Activated T-cell treated with anti-CD3 and anti-CD28 coated beads, Interleukin-2, amount 50 U/mL, for 1 hour (primary cell): ENCODE results near the gene ZNG1A.
A peak's percentile ranks its signal among the peaks of the same experiment; 100 is the strongest.
"Not testable (repeated sequence)": the region's sequence is repeated elsewhere in the genome, so short reads cannot be mapped to it uniquely, and the experiment has no call there.

ENCODE experiments used
- DNase-seq: peaks from one replicate; pipeline ENCODE4 v3.0.0-alpha.2; 2020

ZNG1A gene

DNA sequence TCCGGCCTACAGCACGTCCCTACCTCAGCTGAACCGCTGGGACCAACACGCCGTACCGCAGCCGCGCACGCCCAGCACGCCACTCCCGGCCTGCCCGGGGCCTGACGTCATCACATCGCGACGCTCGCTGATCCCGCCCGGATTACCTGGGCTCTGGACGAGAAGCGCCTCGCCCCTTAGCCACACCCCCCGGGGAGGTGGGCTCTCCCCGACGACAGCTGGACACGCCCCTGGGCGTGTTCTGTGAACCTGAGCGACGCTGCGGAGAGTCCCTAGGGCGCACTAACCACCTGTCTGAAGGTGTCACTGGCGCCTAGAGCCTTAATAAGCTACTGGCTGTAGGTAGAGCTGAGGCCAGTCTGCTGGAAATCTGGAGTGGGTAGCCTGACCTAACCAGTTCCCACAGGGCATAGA lies at the start of gene ZNG1A:
Gene ZNG1A, minus strand, starts transcription at position 87 of the 414 bp plus-strand sequence. CDS start 87 bp downstream, outside the sequence.
- peak; percentile 81 for DNase-seq

DNA sequence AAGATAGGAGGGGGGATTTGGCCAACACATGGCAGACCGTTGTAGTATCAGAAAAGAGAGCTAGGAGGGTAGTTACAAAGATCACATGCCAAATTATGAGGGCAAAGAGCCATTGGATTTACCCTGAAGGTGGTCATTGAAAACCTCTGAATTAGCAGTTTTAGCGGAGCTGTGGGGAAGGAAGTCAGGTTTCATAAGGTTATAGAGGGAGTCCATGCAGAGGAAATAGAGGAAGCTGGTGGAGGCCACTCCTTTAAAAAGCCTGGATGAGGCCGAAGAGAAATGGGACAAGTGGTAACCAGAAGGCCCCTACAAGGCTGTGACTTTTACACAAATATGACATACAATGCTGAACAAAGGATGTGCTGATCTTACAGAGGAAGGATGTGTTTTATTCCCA lies 49.0 kb upstream of the ZNG1A start:
- DNase-seq = no peak

DNA sequence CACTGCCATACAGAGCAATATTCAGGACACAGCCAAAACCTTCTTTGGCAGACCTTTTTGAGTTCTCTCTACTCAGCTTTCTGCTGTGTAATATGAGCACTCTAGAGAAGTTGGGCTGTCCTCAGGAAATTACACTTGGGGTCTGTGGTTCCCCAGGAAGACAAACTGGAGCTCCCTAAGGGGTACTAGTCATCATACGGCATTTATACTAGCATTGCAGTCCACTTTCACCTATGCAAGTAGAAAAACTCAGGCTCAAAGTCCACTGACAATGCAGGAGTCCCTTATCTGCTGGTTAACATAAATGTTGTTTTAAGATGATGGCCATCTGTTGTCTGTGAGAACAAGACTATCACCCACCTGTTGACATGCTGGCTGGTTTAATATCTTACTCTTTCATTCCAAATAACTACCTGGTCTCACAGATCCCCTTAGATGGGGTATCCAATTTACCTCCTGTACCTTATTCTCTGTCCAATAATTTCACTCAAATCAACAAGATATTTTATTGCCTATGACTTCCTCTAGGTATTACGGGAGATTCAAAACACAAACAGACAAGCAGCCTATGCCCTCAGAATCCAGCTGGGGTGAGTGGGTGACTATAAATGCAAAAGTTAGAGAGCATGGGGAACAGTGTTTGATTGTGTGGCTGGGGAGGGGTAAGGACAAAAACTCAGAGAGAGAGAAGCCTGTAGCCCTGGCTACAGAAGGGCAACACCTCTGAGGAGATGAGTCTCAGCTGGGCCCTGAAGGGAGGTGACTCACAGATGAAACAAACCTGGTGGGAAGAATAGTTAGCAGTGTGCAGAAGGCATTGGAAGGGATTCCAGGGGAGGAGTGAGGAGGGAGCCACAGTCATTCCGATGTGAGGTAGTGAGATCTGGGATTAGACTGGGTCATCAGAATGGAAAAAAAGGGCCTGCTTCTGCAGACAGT lies 46.0 kb upstream of the ZNG1A start:
- DNase-seq = no peak

DNA sequence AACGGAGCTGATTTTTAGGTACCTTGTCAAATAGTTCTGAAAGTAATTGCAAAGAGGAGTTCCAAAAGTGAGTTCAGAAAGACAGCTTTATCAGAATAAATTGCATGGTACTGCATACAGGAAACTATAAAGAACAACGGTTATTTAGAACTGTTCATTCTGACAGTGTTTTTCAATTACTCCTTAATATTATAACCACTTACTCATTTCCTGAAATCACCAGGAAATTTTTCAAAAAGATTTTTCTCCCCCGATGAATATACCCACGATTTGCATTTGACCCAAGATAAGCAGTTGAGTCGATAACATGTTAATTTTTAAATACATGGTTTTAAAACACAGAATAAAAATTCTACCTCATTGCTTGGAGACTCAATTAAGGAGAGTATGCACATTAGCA lies 45.2 kb upstream of the ZNG1A start:
- DNase-seq = no peak

DNA sequence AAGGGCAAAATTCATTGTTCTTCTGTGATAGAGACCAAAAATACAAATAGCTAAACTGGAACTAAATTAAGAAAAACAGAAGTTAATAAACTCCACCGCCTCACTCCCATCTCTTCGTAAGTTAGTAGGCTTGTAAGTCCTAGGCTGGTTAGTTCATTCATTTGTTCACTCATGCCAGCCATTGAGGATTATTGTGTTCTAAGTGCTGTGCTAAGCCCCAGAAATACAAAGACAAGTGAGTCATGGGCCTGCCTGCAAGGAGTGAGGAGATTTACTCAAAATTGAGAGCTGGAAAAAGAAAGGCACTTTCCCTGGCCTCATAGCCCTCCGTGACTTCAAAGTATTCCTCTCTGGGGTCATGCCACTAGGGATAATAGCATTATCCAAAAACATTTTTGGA lies 44.3 kb upstream of the ZNG1A start:
- DNase-seq = no peak

DNA sequence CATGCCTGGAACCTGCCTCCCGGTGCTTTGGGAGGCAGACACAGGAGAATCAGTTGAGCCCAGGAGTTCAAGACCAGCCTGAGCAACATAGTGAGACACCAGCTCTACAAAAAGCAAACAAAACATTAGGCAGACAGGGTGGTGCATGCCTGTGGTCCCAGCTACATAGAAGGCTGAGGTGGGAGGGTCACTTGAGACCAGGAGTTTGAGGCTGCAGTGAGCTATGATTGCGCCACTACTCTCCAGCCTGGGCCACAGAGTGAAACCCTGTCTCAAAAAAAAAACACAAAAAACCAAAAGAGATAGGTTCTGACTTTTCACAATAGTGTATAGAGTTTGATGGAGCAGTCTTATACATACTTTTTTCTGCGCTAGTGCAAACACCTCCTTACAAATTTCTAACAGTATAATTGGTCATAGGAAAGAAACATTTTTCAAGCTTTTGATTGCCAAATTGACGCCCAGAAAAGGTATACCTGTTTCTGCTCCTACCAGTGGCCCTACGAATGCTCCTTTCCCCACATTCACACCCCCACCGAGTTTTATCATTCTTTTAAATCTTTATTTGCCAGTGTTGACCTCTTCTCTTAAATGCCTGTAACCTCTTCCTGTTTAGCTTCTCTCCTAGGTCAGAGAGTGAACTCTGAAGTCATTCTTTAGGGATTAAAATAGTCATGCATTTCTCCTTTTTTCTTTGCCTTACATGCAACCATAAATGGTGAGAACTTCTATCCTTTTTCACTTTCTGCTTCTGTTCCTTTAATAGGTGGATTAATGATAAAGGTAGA lies 43.3 kb upstream of the ZNG1A start:
- DNase-seq = no peak

DNA sequence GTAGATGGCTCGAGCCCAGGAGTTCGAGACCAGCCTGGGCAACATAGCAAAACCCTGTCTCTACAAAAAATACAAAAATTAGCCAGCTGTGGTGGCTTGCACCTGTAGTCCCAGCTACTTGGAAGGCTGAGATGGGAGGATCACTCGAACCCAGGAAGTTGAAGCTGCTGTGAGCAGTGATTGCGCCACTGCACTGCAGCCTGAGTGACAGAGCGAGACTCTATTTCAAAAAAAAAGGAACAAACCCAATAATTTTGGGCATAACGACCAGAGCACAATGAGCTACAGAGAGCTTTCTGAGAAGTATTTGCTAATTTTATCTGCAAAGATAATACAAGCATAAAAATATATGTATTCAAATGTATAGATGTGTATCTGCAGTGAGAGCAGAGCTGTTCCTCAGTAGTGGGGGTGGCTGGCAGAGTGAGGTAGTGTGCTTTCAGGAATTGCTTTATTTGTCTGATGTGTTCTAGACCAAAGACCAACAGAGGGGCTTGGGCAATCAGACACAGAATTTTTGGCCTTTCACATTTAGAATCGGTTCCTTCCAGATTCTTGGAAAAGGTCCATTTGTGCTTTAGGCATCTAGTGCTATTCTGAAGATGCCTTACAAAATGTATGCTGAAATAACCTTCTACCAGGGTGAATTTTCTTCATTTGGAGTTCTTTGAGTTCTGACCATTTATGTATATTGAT lies 41.0 kb upstream of the ZNG1A start:
- DNase-seq = no peak

DNA sequence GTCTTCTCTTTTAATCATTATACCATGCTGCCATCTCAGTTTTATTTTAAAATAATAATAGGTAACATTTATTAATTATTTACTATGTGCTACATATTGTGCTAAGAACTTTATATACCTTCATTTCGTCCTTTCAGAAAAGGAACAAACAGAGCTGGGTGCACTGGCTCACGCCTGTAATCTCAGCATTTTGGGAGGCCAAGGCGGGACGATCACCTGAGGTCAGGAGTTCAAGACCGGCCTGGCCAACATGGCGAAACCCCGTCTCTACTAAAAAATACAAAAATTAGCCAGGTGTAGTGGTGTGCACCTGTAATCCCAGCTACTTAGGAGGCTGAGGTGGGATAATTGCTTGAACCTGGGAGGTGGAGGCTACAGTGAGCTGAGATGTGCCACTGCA lies 40.2 kb upstream of the ZNG1A start:
- DNase-seq = not testable (repeated sequence)

DNA sequence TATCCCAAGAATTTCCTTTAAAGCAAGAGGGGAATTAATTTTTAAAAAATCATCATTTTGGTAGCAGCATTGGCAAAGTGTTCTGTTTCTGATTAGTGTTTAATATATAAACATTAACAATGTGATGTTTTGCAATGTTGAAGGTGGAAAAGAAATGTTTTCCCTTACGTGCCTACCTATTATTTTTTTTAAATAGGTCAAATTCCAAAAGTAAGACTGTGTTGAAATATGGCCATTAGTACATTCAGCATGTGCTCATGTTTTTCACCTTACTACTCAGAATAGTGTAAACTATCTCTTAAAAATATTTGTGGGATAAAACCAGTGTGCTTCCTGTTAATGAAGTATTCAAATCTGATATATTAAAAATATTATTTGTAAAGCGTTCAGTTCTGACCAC lies 39.1 kb upstream of the ZNG1A start:
- no peak for DNase-seq

DNA sequence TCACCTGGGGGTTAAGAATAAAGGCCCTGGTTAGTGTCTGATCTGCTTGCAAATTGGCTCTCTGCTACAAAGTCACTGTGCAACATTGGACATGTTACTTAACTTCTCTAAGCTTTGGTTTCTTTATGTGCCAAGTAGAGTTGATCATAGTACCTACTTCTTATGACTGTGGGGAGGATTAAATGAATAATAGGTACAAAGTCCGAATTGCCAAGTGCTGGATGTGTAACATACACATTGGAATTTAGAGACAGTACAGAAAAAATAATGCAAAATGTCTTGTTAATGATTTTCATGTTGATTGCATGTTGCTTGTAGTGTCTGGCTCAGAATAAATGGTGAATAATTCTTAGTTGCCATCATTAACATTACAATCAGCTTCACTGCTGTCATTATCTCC lies 38.0 kb upstream of the ZNG1A start:
- no peak for DNase-seq

DNA sequence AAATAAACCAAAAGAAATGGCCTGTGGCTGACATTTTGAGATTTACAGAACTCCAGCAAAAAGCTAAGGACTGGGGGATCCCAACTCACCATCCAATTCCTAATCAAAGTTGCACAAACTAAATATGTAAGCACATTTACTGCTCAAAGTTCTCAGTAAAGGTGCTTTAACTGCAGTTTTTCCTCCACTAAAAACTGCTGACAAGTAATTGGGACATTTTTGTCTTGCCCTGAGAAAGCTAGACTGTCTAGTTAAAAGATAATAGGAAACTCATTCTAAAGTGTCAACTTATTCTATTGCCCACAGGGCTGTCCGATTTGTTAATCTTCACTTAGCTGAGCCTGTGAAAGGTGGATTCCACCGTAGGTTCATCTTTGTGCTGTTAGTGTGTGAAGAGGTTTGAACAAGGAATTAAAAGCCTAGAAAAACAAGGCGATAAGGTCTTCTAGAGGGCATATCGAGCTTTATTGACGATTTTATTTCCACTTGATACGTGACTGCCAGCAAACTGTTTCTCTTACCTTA lies 36.8 kb upstream of the ZNG1A start:
- no peak for DNase-seq

DNA sequence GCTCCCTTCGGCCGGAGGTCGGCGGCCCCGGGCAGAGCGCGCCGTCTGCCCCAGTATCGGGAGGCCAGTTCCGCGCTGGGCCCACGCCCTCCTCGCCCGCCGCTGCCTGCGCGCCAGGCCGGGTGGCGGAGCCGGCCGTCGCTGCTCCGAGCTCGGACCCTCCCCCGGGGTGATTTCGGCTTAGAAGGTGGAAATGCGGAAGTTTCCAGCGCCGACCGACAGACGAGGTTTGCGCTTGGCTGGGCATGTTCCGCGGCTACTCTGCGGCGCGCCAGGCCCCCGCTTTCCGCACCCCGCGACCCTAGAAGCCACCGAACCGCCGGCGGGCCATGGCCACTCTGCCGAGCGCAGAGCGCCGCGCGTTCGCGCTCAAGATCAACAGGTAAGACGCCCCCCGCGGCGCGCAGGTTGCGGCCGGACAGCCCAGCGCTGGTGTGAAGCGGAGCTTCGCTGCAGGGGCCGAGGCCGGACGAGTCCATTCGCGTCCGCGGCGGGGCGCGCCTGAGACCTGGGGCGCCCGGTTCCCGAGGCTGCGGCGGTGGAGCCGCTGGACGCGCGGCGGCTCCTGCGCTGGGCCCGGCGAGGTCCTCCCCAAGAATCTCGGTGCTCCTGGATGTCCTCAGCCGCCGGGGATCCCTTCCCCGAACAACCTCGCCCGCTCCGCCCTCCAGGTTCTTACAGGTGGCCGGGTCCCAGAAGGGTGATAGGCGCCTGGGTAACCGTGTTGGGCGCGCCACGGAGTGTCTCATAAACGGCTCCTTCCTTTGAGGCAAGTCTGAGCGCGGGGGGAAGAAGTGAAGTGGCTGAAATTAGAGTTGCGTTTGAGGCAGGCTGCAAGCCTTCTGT lies 36.0 kb upstream of the ZNG1A start, which contains the start of gene DOCK8:
Gene DOCK8, plus strand, starts transcription at position 218 of the 846 bp plus-strand sequence. Its CDS starts 112 bp downstream, at position 330.
- DNase-seq = peak; percentile 70

DNA sequence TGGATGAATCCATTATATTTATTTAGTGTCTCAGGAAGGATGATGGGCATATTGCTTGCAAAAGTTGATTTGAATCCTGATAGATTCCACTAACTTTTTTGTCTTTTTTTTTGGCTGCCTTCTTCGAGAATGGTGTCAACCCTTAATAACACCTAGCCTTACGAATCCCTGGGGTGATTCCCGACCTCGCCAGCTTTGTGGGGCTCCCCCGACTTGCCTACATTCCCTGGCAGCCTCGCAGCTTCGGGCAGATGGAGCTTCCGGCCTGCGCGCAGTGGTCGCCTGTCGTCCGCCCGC lies 35.4 kb upstream of the ZNG1A start:
- no peak for DNase-seq

DNA sequence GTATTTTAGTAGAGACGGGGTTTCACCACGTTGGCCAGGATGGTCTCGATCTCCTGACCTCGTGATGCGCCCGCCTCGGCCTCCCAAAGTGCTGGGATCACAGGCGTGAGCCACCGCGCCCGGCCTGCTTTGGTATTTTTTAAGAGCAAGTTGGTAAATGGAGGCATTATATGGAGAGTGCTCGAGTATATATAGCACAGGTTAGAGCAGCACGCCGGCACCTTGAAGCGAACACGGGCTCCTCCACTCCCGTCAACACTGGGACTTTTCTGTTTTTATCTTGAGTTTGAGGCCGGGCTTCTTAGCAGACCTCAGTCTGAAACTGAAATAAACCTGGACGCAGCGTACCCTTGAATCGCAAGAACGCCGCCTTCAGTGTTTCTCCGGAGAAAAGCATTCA lies 35.0 kb upstream of the ZNG1A start:
- DNase-seq = not testable (repeated sequence)

DNA sequence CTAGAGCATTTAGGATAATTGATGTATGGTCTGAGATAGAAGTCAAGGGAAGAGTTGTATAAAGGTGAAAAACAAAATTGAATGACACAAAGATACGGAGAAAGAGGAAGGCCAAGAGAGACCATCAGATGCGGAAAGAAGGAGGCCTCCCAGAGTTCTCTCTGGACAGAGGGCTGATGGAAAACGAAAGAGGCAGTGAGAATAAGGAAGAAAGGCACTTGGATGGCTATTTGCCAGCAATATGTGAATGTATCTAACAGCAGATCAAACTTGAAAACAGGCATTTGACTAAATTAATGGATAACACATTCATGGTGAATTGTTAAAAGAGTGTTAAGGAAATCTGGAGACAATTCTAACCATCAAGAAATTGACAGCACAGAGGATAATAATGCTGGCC lies 33.4 kb upstream of the ZNG1A start:
- DNase-seq = no peak

DNA sequence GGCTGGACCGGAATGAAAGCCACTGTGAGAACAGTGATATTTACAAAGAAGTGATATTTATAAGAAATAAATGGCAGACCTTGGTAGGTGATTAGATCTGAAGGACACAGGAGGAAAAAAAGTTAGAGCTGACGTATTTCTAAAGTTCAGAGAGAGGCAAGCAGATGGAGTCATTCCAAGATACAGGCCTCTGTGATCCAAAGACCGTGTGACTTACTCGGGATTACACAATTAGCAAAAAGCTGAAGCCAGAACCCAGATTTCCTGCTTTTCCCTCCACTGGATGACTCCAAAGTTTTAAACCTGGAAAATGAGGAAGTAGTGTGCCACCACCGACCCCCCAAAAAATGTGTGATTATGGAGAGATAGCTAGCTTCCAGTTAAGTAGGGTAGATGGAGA lies 32.7 kb upstream of the ZNG1A start:
- DNase-seq = no peak

DNA sequence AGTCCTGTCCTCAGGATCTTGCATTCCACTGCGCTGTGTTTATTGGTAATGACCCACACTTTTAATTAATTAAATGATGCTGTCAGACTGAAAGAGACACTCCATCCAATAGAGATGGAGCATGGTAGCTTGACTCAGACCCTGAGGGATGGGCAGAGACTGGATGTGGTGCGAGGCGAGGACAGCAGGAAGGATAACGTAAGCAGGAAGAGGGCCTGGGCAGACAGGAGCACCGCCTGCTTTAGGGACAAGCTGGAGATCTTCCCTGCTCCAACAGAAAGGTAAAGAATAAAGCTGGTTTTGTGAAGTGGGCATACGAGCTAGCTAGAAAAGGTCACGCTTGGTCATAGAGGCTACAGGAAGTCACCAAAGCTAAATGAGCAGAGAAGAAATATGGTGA lies 32.2 kb upstream of the ZNG1A start:
- DNase-seq = no peak

DNA sequence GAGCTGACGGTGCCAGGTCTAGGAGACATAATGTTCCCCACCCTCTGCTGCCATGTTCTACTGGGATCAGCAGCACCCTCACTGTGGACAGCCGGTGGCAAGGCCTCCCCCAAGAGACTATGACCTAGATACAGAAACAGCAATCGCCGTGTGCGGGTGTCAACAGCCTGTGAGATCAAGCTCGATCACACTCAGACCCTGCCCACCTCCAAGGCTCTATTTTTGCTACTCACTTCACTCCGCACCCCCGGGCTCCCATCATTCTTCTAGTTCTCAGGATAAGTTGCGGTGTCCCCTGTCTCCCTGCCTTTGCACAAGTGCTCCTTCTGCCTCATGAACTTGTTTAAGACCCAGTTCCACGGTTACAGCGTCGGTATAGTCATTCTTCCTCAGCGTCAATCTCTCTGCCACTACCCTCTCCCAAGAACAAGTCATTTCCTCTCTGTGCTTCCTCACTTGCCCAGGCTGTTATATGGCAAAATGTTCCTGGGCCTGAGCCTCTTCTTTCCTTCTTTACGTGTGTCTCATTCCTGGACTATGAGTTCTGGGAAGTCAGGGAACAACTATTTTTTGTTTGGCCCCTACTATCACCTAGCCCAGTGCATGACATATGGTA lies 30.4 kb upstream of the ZNG1A start:
- DNase-seq = no peak

DNA sequence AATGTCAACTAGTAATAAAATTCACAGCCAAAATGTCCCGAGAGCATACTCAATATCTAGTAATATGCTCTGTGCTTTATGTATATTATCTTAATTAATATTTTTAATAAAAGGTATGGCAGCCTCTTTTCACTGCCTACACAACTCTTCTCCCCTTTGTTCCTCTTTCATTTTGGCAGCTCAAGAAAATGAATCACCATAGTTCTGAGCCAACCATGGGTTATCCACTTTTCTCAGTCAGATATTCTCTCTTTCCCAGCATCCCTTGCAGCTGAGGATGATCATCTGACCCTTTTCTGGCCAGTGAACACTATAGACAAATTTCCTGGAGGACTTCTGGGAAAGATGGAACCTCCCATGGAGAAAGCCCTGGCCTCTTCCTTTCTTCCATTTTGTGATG lies 27.6 kb upstream of the ZNG1A start:
- DNase-seq = no peak

DNA sequence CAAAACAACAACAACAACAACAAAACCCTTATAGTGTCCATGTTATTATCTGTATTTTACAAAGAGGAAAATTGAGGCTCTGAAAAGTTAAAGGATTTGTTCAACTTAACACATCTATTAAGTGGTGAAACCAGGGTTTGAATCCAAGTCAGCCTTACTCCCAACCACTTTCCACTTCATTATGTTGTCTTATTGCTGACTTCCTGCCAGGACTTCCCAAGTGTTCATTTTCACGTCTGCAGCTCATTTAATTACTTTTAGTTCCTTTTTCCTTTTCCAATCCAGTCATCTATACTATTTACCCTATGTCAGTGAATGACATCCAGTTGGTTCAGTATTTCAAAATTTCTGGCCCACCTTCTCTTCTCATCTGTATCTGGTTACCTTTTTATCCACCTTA lies 20.7 kb upstream of the ZNG1A start:
- DNase-seq = not testable (repeated sequence)

DNA sequence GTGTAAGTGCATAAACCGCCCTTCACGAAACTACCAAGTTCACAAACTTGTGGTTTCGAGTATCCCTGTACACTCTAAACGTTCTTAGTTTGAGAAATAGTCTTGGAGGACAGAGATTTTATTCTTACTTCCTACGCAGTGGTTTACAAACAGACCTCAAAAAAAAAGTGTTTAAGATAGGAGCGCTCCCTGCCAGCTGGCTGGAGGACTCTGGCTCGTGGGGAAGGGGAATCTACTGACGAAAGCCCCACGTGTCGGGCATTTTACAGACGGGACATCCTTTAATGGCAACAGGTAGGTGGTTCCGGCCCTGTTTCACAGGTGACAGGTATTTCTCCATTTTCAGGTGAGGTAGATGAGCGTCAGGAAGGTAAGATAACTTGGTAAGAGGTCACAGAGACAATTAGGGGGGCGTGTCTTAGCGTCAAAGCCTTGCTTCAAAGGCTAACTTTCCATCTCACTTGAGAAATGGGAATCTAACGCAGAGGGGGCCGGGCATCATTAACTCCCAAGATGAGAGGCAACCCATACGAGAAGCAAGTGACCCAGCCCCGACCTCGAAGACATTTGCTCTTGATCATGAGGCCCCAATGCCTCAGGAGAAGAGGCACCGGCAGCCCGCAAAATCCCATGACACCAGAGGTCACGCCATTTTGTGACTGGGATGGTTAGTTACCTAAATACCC lies 573 bp downstream of the ZNG1A start:
- peak; percentile 33 for DNase-seq
